DMS79 treated with DMSO at 0.1 percent for 48 hours (cell line): ENCODE data around the gene C11orf97.
"Not testable (repeated sequence)": the region's sequence is repeated elsewhere in the genome, so short reads cannot be mapped to it uniquely, and the experiment has no call there.

Experiments
- DNase-seq: peaks from one replicate; lab custom pipeline; 2025; lab: John Stamatoyannopoulos, UW

C11orf97 gene

DNA sequence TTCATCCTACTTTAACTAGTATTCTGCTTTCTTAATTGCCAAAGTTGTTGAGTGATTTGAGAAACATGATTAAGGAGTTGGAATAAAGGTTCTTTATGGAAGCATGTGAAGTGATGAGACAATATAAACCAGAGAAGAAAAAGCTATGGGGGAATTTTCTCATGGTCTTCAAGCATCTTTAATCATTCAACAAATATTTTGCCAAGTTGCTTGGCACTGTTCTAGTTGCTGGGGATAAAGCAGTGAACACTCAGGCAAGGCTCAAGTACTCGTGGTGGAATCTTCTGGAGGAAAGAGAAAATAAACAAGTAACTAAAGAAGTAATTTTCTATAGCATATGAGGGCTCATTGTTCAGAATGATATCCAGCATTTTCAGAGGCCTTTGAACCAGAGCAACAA, 45.7 kb downstream of the C11orf97 start:
- DNase-seq: no peak

DNA sequence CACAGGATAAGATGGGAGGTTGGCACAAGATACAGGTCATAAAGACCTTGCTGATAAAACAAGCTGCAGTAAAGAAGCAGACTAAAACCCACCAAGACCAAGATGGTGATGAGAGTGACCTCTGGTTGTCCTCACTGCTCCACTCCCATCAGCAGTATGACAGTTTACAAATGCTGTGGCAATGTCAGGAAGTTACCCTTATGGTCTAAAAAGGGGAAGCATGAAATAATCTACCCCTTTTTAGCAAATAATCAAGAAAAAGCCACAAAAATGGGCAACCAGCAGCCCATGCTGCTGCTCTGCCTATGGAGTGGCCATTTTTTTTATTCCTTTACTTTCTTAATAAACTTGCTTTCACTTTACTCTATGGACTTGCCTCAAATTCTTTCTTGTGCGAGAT, 46.2 kb downstream of the C11orf97 start:
- no peak for DNase-seq

DNA sequence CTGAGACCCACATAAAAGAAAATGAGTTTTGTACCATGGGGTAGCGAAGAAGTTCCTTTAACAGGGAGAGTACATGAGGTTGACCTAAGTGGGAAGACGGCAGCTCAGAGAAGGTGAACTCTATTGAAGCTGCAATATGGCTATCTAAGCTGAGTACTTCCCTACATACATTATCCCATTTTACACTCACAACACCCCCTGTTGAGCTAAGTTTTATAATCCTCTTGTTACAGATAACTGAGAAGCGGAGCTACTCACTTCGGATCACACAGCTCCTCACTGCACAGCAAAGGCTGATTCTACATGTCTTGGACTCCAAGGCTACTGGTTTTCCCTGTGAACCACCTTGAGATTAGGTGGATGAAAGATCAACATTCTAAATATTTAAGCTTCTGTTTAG, 46.7 kb downstream of the C11orf97 start:
- DNase-seq: no peak

DNA sequence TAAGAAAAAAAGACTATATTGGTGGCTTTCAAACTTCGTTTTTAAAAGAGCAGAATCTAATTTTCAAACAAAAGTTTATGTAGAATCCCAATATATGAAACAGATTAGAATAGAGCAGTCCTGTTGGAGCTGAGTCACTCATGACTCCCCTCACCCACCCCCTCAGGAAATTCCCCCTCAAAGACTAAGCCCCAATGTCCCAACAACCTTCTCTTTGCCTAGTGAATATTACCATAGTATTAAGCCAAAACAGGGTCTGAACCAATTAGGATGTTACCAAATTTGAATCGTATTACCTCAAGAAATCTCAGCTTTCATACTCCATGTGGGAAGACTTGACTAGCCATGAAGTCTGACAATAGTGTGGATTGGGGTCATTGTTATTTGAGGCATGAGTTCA, 47.1 kb downstream of the C11orf97 start:
- DNase-seq: no peak

DNA sequence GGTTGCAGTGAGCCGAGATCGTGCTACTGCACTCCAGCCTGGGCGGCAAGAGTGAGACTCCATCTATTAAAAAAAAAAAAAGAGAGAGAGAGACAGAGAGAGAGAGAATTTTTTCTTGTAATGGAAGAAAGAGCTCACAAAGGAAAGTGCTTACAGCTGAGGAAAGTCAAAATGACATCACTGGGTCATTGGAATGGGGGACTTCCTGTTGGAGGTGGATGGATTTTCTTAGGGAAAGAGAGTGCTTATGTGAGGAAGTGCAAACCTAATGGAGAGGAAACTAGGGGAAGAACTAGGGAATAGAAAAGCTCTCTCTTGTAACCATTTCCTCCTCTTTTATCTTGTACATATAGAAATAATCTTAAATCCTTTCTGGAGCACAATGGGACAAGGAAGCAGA, 48.6 kb downstream of the C11orf97 start:
- no peak for DNase-seq

DNA sequence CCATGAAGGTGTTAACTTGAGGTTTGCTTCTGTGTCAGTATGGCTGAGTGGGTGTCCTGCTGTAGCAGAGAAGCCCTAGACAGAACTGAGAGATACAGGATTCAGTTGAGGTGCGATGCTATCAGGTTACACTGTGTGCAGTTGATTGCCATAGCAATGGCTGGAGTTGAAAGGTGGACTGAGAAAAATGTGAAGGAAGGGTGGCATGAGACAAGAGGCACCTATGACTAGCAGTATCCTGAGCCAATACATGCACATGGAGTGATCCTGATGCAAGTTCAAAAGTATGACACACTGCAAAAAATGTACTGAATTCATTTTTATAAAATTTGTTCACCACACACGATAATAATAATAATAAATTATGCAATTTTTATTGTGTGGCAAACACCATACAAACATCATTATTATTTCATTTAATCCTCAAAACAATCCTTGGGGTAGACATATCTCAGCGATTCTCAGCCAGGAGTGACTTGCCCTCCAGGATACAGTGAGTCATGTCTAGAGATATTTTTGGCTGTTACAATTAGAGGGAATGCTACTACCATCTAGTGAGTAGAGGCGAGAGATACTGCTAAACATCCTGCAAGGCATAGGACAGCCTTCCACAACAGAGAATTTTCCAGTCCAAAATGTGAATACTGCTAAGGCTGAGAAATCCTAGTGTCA, 51.1 kb downstream of the C11orf97 start:
- no peak for DNase-seq

DNA sequence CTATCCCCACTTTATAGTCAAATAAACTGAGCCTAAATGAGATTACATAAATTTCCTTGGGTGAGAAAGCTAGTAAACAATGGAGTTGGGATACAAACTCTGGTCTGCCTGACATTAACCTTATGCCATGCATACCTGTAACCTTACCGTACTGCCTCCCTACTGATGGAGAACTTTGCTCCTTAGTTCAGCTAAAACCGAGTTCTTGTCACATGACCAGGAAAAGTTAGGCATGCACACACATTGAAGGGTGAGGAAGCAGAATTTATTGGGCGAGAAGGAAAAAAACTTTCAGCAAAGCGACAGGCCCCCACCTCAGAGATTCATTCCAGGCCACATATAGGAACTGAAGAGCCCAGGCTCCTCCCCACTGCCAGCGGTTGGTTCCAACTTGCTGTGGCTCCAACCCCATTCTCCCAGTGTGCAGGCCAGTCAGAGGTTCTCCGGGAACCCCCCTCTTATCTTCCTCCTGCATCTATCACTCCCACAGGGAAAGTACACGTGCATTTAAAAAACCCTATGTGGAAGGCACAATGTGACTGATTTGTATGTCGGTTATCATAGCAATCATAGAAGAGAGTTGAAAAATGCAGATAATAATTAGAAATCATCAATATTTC, 51.7 kb downstream of the C11orf97 start:
- DNase-seq: no peak

DNA sequence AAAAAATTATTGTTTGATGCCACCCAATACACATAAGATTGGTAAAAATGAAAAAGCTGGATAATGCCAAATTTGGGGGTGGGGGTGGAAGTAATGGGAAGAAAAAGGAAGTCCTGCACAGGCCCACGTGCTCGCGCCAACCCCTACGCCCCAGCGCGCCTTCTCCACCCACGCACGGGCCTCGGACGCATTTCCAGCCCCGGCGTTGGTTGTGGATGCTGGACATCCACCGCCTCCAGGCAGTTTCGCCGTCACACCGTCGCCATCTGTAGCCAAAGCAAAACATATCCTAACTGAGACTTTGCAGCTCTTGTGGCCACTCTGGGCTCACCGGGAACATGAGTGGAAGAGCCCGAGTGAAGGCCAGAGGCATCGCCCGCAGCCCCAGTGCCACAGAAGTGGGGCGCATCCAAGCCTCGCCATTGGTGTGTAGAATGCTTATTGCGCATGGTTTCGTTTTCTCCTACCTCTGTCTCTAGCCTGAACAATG, 55.0 kb downstream of the C11orf97 start, which contains the start of gene PIWIL4:
TSS of gene PIWIL4 (plus strand) at position 188 of the 490 bp plus-strand sequence. CDS start at position 339, 151 bp downstream.
- DNase-seq: no peak

DNA sequence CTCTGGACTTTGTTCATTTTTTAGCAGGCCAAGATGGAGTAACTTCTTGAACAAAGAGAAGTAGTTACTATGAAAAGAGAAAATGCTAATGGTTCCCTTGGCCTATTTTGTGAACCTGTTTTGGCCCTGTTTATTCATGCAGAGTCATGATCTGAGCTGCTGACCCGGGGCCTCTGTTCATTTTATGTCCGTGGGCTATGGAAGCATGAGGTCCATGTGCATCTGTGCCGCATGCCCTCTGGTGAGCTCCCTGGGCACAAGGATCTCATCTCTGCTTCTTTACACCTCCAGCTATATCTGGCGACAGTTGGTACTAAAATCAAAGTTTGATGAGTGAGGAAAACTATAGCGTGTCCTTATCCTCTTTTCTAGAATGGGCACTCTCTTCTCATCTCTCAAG, 55.9 kb downstream of the C11orf97 start:
- DNase-seq: no peak

DNA sequence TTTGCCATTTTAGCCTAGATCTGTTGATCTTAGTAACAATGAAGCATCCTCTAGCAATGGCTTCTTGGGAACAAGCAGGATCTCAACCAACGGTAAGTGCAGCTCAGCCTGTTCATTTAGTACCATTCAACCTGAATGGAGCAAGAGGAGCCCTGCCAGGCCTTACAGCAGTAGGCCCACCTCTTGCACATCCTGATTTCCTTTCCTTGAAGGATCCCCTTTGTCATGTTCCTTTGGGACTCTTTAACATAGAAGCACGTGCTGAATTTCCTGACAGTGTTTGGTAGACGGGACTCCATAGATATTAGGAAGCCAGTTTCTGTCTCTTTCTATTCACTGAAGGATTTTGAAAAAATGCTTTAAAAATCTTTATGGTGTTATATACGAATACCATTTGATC, 56.5 kb downstream of the C11orf97 start:
- no peak for DNase-seq

DNA sequence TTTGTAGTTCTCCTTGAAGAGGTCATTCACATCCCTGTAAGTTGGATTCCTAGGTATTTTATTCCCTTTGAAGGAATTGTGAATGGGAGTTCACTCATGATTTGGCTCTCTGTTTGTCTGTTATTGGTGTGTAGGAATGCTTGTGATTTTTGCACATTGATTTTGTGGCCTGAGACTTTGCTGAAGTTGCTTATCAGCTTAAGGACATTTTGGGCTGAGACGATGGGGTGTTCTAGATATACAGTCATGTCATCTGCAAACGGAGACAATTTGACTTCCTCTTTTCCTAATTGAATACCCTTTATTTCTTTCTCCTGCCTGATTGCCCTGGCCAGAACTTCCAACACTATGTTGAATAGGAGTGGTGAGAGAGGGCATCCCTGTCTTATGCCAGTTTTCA, 60.7 kb downstream of the C11orf97 start:
- DNase-seq: not testable (repeated sequence)

DNA sequence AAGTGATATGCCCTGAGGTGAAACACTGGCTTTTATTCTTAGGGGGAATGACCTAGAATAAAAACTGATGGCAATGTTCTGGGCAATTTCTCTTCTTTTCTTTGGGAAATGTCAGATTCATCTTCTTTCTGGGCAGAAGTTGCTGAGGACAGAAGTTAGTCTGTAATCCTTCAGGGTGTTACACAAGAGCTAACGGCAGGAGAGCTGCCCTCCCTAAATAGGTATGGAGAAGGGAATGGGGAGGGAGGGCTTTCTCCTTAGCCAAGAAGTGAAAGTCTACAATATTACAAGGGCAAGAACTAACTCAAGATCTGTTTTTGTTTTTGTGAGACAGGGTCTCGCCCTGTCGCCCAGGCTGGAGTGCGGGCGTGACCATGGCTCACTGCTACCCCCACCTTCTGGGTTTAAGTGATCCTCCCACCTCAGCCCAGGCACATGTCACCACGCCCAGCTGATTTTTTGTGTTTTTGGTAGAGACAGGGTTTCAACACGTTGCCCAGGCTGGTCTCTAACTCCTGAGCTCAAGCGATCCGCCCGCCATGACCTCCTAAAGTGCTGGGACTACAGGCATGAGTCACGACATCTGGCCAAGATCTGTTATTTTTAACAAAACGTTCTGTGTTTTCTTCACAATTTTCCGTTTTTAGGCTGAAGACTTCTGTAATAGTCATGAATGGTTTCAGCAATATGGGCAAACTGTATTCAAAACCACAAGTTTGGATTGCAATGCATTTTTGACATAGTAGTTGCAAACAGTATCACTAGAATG, 62.1 kb downstream of the C11orf97 start:
- no peak for DNase-seq

DNA sequence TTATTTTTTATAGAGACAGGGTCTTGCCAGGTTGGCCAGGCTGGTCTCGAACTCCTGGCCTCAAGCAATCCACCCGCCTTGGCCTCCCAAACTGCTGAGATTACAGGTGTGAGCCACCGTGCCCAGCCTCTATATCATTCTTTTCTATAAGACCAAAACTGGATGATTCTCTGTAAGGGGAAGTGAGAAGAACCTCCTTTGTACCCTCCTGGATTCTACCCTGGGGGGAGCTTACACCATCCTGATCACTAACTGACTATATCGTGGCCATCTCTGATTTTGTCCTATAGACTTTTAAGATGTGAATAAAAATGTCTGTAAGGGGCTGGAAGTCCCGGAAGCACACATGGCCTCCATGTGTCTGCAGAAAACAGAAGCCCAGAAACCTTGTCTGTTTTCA, 64.0 kb downstream of the C11orf97 start:
- DNase-seq: no peak

DNA sequence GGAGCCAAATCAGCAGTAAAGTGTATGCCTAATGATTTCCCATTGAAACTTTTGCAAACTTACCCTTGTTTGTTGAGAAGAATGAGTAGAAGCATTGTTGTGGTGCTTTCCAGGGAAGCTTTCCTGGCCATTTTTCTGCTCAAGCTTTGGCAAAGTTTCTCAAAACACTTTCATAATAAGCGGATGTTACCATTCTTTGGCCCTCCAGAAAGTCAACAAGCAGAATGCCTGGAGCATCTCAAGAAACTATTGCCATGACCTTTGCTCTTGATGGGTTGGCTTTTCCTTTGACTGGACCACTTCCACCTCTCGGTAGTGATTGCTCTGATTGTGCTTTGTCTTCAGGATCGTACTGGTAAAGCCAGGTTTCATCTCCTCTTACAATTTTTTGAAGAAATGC, 65.6 kb downstream of the C11orf97 start:
- no peak for DNase-seq
